DND-41 (cell line): ENCODE measurements around the gene ADTRP.

ENCODE experiments used
- EZH2 ChIP-seq: IDR thresholded peaks from 3 replicates; pipeline ENCODE4 v1.6.1; 2012; ENCODE audit warnings: borderline replicate concordance, low read depth, mild to moderate bottlenecking, moderate library complexity, low read length, inconsistent platforms; ENCODE audit not compliant: severe bottlenecking
- TF ChIP-seq, protein P1 (sequence below): IDR thresholded peaks from 2 replicates; pipeline ENCODE4 v1.5.1; 2012; ENCODE audit warnings: borderline replicate concordance, low read length, moderate library complexity, mild to moderate bottlenecking; ENCODE audit not compliant: poor library complexity, severe bottlenecking; ENCODE audit errors: extremely low read depth

DNA sequence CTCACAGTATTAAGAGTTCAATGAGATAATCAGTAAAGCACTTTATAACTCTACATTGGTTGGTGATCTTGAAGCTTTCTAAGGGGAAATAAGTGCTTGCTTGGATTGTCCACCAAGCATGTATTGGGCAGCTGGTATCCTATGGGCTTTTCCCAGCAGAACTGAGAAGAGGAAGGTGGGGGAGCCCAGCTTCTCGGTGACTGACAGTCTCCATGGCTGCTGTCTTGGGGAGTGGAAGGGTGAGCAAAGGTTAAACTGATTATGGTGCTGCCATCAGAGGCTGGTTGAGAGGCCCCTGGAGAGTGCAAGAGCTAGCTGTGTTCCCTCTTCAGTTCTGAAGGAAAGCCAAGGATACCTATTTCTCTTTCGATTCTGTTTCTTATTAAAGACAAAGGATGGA, 35.5 kb upstream of the ADTRP start:
- TF ChIP-seq, protein P1, sequence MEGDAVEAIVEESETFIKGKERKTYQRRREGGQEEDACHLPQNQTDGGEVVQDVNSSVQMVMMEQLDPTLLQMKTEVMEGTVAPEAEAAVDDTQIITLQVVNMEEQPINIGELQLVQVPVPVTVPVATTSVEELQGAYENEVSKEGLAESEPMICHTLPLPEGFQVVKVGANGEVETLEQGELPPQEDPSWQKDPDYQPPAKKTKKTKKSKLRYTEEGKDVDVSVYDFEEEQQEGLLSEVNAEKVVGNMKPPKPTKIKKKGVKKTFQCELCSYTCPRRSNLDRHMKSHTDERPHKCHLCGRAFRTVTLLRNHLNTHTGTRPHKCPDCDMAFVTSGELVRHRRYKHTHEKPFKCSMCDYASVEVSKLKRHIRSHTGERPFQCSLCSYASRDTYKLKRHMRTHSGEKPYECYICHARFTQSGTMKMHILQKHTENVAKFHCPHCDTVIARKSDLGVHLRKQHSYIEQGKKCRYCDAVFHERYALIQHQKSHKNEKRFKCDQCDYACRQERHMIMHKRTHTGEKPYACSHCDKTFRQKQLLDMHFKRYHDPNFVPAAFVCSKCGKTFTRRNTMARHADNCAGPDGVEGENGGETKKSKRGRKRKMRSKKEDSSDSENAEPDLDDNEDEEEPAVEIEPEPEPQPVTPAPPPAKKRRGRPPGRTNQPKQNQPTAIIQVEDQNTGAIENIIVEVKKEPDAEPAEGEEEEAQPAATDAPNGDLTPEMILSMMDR = no peak
- TF ChIP-seq EZH2 = no peak
